ENCODE data around the gene BANK1. TPM values are rescaled to one million over a fixed set of nuclear protein-coding genes. Genes with fewer than 3 reads are reported as not detected.

BANK1 gene
- total RNA-seq, 4 donors from 2014 or later = 0.20 to 22.4 (median 9.4) TPM

- H3K36me3 ChIP-seq = no peaks in the 10 kb centered on the region
- WGBS, 2 donors (ENCODE audit: low coverage in 1 of 2) = 74 to 85% methylated on average over 4 of the region's 4 CpGs
- H3K9me3 ChIP-seq = no peaks in the 10 kb centered on the region
- H3K27ac ChIP-seq = no peak overlapping the region
- intact Hi-C loops (cut with DNase I; ENCODE audit: low total_unique reads) (no loop called here), in situ Hi-C loops (cut with MboI; ENCODE audit: low pct_ligation_motif_present in 1 of 4, low pct_unique_long_range_greater_than_20kb in 1 of 4, low sequenced_read_pairs in 3 of 4) (no loop called here)
- no peak for TF ChIP-seq EP300 (IDR thresholded peaks at IDR 0.05; ENCODE audit: low read depth)
- no peak for TF ChIP-seq POLR2A (IDR thresholded peaks at IDR 0.05)
- no peak for TF ChIP-seq POLR2AphosphoS5 (IDR thresholded peaks at IDR 0.05)
- TF ChIP-seq CTCF (IDR thresholded peaks at IDR 0.05) = no peak
- no peak overlapping the region for H3K4me3 ChIP-seq
- no peaks in the 10 kb centered on the region for H3K27me3 ChIP-seq
- H3K4me1 ChIP-seq = no peaks in the 10 kb centered on the region
- DNase-seq = no peak
Measured at GRCh38 chr4:101952985-101953384, 162.5 kb downstream of the BANK1 start.

DNA sequence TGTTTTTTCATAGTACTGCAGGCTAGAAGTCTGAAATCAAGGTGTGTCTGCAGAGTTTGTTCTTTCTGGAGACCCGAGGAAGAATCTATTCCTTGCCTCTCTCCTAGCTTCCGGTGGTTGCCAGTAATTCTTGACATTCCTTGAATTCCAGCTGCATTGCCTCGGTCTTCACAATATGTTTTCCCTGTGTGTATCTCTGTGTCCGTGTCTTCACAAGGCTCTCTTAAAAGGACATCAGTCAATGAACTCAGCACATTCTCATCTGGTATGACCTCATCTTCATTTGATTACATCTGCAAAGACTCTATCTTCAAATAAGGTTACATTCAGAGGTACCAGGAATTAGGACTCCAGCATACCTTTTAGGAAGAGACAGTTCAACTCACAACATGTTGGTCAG lies 163.4 kb downstream of the BANK1 start:
- no peak overlapping the region for H3K27ac ChIP-seq

DNA sequence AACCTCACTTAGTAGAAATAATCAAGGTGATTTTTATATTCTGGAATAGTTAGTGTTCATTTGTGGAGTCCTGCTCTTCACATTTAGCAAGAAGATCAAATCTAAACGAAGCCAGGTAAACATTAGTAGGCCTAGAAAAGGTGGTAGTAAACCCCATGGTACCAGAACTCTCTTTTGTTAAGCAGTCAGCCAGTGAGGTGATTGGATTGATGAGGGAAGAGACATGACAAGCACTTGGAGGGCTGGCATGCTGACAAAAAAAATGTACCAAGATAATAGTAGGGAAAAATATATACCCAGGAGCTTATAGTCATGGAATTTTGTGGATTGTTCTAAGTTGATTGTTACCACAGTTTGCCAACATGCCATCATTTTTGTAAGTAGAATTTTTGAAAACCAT lies 163.8 kb downstream of the BANK1 start:
- Histone ChIP-seq H3K36me3 (no peaks in the 10 kb centered on the region), H3K9me3 (no peaks in the 10 kb centered on the region), H3K4me1 (no peaks in the 10 kb centered on the region), H3K27ac (no peak overlapping the region), H3K27me3 (no peaks in the 10 kb centered on the region), H3K4me3 (no peak overlapping the region)
- TF ChIP-seq EP300 (IDR thresholded peaks at IDR 0.05; ENCODE audit: low read depth) (no peak), POLR2AphosphoS5 (IDR thresholded peaks at IDR 0.05) (no peak), POLR2A (IDR thresholded peaks at IDR 0.05) (no peak), CTCF (IDR thresholded peaks at IDR 0.05) (no peak)
- in situ Hi-C loops (cut with MboI; ENCODE audit: low pct_ligation_motif_present in 1 of 4, low pct_unique_long_range_greater_than_20kb in 1 of 4, low sequenced_read_pairs in 3 of 4) (no loop called here), intact Hi-C loops (cut with DNase I; ENCODE audit: low total_unique reads) (no loop called here)
- no peak for DNase-seq
- 100% methylated on average over 1 of the region's 1 CpG; no CpG with 5 or more reads in 1 of the 2 donors for WGBS, 2 donors (ENCODE audit: low coverage in 1 of 2)

More for the DNA sequence above, 163.4 kb downstream of the BANK1 start:
- H3K36me3 ChIP-seq = no peaks in the 10 kb centered on the region
- no peaks in the 10 kb centered on the region for H3K27me3 ChIP-seq
- H3K4me3 ChIP-seq = no peak overlapping the region
- 34 to 59% methylated on average over 4 of the region's 4 CpGs for WGBS, 2 donors (ENCODE audit: low coverage in 1 of 2)
- H3K9me3 ChIP-seq = no peaks in the 10 kb centered on the region
- intact Hi-C loops (cut with DNase I; ENCODE audit: low total_unique reads) (no loop called here), in situ Hi-C loops (cut with MboI; ENCODE audit: low pct_ligation_motif_present in 1 of 4, low pct_unique_long_range_greater_than_20kb in 1 of 4, low sequenced_read_pairs in 3 of 4) (no loop called here)
- no peak for TF ChIP-seq EP300 (IDR thresholded peaks at IDR 0.05; ENCODE audit: low read depth)
- TF ChIP-seq POLR2AphosphoS5 (IDR thresholded peaks at IDR 0.05) = no peak
- no peak for TF ChIP-seq POLR2A (IDR thresholded peaks at IDR 0.05)
- TF ChIP-seq CTCF (IDR thresholded peaks at IDR 0.05) = no peak
- DNase-seq = no peak
- H3K4me1 ChIP-seq = no peaks in the 10 kb centered on the region

- Histone ChIP-seq H3K36me3 (no peaks in the 10 kb centered on the region), H3K27me3 (no peaks in the 10 kb centered on the region), H3K27ac (no peak overlapping the region), H3K4me1 (no peaks in the 10 kb centered on the region), H3K4me3 (no peak overlapping the region), H3K9me3 (no peaks in the 10 kb centered on the region)
- in situ Hi-C loops (cut with MboI; ENCODE audit: low pct_ligation_motif_present in 1 of 4, low pct_unique_long_range_greater_than_20kb in 1 of 4, low sequenced_read_pairs in 3 of 4) = no loop called here
- intact Hi-C loops (cut with DNase I; ENCODE audit: low total_unique reads) = no loop called here
- DNase-seq = no peak
- TF ChIP-seq POLR2AphosphoS5 (IDR thresholded peaks at IDR 0.05) (no peak), CTCF (IDR thresholded peaks at IDR 0.05) (no peak), EP300 (IDR thresholded peaks at IDR 0.05; ENCODE audit: low read depth) (no peak), POLR2A (IDR thresholded peaks at IDR 0.05) (no peak)
- WGBS, 2 donors (ENCODE audit: low coverage in 1 of 2) = 69 to 74% methylated on average over 4 of the region's 4 CpGs
Measured at GRCh38 chr4:101954975-101955678, 164.6 kb downstream of the BANK1 start.

Measured in transverse colon (tissue), 4 donors.